Colonic mucosa (tissue), 4 donors: Measurements from ENCODE around the gene SHISAL1. TPM values are rescaled to one million over a fixed set of nuclear protein-coding genes. Genes with fewer than 3 reads are reported as not detected.

ENCODE experiments used
- DNase-seq: peaks from one replicate; pipeline ENCODE4 v3.0.0-alpha.2; 2020
- H3K27ac ChIP-seq: fragments of 200-600 bp; one replicate; pipeline ENCODE4 v1.8.0; 2021
- H3K27me3 ChIP-seq: fragments of 200-600 bp; one replicate; pipeline ENCODE4 v1.8.0; 2021
- H3K36me3 ChIP-seq: fragments of 200-600 bp; one replicate; pipeline ENCODE4 v1.8.0; 2021
- H3K4me1 ChIP-seq: fragments of 200-600 bp; one replicate; pipeline ENCODE4 v1.8.0; 2021; ENCODE audit warnings: mild to moderate bottlenecking
- H3K4me3 ChIP-seq: fragments of 200-600 bp; one replicate; pipeline ENCODE4 v1.8.0; 2021
- H3K9ac ChIP-seq, 2 donors: one replicate each; pipeline ENCODE4 v1.7.0; 2013; ENCODE audit warnings: control low read depth in 2 of 2, low read depth in 2 of 2, low read length in 2 of 2
- H3K9me3 ChIP-seq: fragments of 200-600 bp; one replicate; pipeline ENCODE4 v1.8.0; 2021
- CTCF ChIP-seq: fragments of 200-600 bp; IDR thresholded peaks from one replicate; pipeline ENCODE4 v1.8.0; 2022; ENCODE audit warnings: antibody characterized with exemption, mild to moderate bottlenecking
- intact Hi-C: fragments of 100-400 bp; cut with DNase I; formaldehyde crosslinking; loops from one replicate; pipeline ENCODE4 v1.14.1; 2022
- total RNA-seq, 2 donors: library from RNA; stranded (reverse); fragmentation: NEBNext Ultra II Directional in 1 of 2; extraction: Animal tissue kit (Norgen Biotek cat#: 25700) in 1 of 2; gene quantifications; one replicate each; pipeline ENCODE4 v1.2.1, GENCODE V29; 2021
- donor health status: healthy.
- donor health status: DM: no; HTN: no; CAD: no.
- donor health status: DM: no; HTN: no; CAD: no.

The SHISAL1 gene
- total RNA-seq, 2 donors from 2014 or later: 0.27 to 6.6 TPM

- intact Hi-C loops: no loop called here
- DNase-seq: no peak
- Histone ChIP-seq H3K9ac (no peak overlapping the region), H3K27ac (no peak overlapping the region), H3K27me3 (no peaks in the 10 kb centered on the region), H3K9me3 (no peaks in the 10 kb centered on the region), H3K36me3 (no peaks in the 10 kb centered on the region), H3K4me3 (no peak overlapping the region), H3K4me1 (no peaks in the 10 kb centered on the region)
- TF ChIP-seq CTCF: no peak
These were observed 64.5 kb downstream of the SHISAL1 start for GRCh38 chr22:44247923-44248892.

- Histone ChIP-seq H3K36me3 (no peaks in the 10 kb centered on the region), H3K9ac (no peak overlapping the region), H3K27me3 (no peaks in the 10 kb centered on the region), H3K9me3 (no peaks in the 10 kb centered on the region), H3K27ac (no peak overlapping the region), H3K4me3 (no peak overlapping the region), H3K4me1 (no peaks in the 10 kb centered on the region)
- DNase-seq: no peak
- intact Hi-C loops: no loop called here
- TF ChIP-seq CTCF: no peak
These were observed 65.4 kb downstream of the SHISAL1 start for GRCh38 chr22:44247346-44247745.

DNA sequence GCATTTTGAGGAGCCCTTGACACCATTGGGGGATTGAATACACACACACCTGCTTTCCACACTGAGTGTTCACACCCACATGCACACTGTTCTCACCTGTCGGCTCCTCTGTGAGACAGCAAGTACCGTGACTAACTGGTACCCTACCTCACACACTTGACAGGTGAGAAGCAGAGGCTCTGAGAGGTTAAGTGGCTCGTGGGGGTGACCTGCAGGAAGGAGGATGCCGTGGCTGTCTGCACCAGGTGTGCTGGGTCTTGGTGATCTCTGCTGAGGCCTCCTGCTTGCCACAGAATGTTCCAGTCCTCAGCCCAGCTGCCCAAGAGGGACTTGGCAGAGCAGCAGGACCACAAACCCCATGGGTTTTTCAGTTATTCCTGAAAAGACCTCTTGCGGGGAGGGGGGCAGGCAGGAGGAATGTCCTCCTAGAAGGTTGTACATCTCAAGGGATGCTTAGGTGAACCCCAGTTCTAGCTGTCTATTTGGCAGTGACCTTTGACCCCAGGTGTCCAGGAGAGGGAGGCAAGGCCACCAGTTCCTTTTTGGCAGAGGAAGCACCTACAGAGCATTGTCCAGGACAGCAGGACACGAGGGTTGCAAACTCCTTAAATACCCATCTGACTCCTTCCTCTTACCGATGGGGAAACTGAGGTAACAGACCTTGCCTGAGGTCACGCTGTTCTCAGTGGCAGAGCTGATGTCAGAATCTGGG, 66.0 kb downstream of the SHISAL1 start:
- intact Hi-C loops: no loop called here
- H3K27ac ChIP-seq: no peak overlapping the region
- H3K27me3 ChIP-seq: no peaks in the 10 kb centered on the region
- no peaks in the 10 kb centered on the region for H3K36me3 ChIP-seq
- H3K4me3 ChIP-seq: no peak overlapping the region
- no peaks in the 10 kb centered on the region for H3K4me1 ChIP-seq
- H3K9me3 ChIP-seq: no peaks in the 10 kb centered on the region
- H3K9ac ChIP-seq: no peak overlapping the region
- TF ChIP-seq CTCF: no peak
- no peak for DNase-seq

DNA sequence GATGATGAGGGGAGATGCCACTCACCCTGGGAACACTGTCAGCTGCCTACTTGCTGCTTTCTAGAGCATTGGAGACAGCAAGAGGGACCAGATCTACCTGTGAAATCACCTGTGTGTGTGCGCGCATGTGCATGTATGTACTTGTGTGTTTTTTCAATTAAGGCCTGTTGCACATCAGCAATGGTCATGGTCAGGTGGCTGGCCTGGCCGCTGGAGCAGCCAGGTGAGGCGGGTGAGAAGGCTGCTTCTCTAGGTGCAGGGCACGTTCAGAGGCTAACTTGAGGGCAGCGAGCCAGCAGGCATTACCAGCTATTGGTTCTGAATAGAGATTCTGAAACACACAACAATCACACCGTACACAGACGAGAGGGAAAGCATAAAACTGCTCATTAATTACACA, 66.9 kb downstream of the SHISAL1 start:
- intact Hi-C loops: no loop called here
- no peak overlapping the region for H3K9ac ChIP-seq
- no peak overlapping the region for H3K4me3 ChIP-seq
- H3K27me3 ChIP-seq: no peaks in the 10 kb centered on the region
- H3K4me1 ChIP-seq: no peaks in the 10 kb centered on the region
- TF ChIP-seq CTCF: no peak
- no peaks in the 10 kb centered on the region for H3K36me3 ChIP-seq
- H3K9me3 ChIP-seq: no peaks in the 10 kb centered on the region
- no peak overlapping the region for H3K27ac ChIP-seq
- no peak for DNase-seq

- no peaks in the 10 kb centered on the region for H3K4me1 ChIP-seq
- no peak for TF ChIP-seq CTCF
- no peaks in the 10 kb centered on the region for H3K9me3 ChIP-seq
- H3K27ac ChIP-seq: no peak overlapping the region
- H3K4me3 ChIP-seq: no peak overlapping the region
- H3K9ac ChIP-seq: no peak overlapping the region
- no peaks in the 10 kb centered on the region for H3K27me3 ChIP-seq
- no peaks in the 10 kb centered on the region for H3K36me3 ChIP-seq
- intact Hi-C loops: no loop called here
- no peak for DNase-seq
These were observed 67.3 kb downstream of the SHISAL1 start for GRCh38 chr22:44245438-44245837.
